Ectodermal cell (in vitro differentiated cells): ENCODE results near the gene SIVA1.

ENCODE experiments used
- H3K27ac ChIP-seq: 2 replicates; pipeline ENCODE4 v1.7.0; 2013; ENCODE audit warnings: mild to moderate bottlenecking, low read depth, low read length; ENCODE audit not compliant: insufficient read depth, poor library complexity, severe bottlenecking
- H3K27me3 ChIP-seq: 2 replicates; pipeline ENCODE4 v1.7.0; 2013; ENCODE audit warnings: mild to moderate bottlenecking, low read length; ENCODE audit not compliant: insufficient read depth, control insufficient read depth, poor library complexity, severe bottlenecking
- H3K36me3 ChIP-seq: one replicate; pipeline ENCODE4 v1.7.0; 2013; ENCODE audit warnings: low read length; ENCODE audit not compliant: control insufficient read depth, insufficient read depth
- H3K4me1 ChIP-seq: one replicate; pipeline ENCODE4 v1.7.0; 2013; ENCODE audit warnings: low read length; ENCODE audit not compliant: control insufficient read depth, insufficient read depth
- H3K4me3 ChIP-seq: 2 replicates; pipeline ENCODE4 v1.7.0; 2013; ENCODE audit warnings: low read depth, low read length, control low read depth; ENCODE audit not compliant: insufficient read depth
- H3K9me3 ChIP-seq: 2 replicates; pipeline ENCODE4 v1.7.0; 2013; ENCODE audit warnings: mild to moderate bottlenecking, low read length, moderate library complexity; ENCODE audit not compliant: control insufficient read depth
- WGBS, 2 experiments: methylation state at CpG; one replicate each; pipeline ENCODE4 v1.1.7; 2013; ENCODE audit warnings: missing lambda C conversion rate in 2 of 2; 5-methylcytosine and 5-hydroxymethylcytosine counted together

The SIVA1 gene

DNA sequence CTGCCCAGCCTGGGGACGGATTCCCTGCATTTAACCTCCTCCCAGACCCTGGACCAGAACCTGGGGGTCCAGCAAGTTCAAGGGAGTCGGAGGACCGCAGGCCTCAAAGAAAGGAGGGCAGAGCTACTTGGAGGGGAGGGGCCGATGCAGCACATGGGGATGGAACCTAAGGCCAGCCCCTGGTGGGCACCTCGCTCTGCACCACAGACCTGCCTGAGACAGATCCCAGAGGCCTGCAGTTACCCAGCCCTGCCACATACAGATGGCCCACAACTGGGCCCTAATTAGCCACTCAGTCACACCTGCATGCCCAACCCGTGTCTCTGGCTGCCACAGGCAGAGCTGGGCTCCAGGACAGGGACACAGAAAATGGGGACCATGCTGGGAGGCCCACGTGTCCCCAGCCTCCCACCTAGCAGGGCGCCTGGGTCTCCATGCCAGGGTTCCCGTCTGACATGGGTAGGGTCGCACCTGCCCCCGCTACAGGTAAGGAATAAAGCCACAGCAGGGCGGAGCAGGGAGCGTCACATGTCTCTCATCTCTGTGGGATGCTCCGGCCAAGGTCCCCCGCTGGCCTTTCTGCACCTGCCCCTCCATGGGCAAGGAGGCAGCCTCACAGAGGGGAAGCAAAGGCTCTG lies 25.9 kb downstream of the SIVA1 start:
- Histone ChIP-seq H3K27me3 (no peaks in the 10 kb centered on the region), H3K36me3 (peaks cover 6% of the 10 kb centered on the region), H3K4me3 (no peak overlapping the region), H3K9me3 (no peaks in the 10 kb centered on the region), H3K27ac (no peak overlapping the region), H3K4me1 (peaks cover 21% of the 10 kb centered on the region)
- WGBS, 2 experiments = 89 to 90% methylated on average over 15 of the region's 15 CpGs

DNA sequence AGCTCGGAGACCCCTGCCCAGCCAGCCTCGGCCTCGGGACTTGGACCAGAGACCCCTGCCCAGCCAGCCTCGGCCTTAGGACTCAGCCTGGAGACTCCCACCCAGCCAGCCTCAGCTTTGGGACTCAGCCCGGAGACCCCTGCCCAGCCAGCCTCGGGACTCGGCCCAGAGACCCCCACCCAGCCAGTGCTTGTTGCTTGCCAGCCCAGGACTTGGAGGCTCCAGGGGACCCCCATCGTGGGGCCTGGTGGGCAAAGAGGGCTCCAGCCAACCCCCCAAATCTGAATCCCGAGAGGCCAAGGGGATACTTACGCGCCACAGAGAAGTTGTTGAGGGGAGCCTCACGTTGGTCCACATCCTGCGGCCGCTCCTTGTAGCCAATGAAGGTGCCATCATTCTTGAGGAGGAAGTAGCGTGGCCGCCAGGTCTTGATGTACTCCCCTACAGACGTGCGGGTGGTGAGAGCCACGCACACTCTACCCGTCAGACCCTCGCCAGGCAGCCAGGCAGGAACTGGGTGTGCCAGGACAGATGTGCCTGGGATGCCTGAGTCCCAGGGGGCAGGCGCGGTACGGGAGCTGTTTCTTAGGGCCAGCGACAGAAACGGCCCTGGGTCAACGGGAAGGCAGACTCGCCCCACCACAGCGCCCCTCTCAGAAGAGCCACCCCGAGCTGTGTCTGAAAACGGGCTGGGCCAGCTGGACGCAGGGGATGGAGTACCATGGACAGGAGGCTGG lies 27.0 kb downstream of the SIVA1 start:
- Histone ChIP-seq H3K4me1 (peaks cover 21% of the 10 kb centered on the region), H3K27ac (no peak overlapping the region), H3K27me3 (no peaks in the 10 kb centered on the region), H3K9me3 (no peaks in the 10 kb centered on the region), H3K4me3 (no peak overlapping the region), H3K36me3 (peaks cover 6% of the 10 kb centered on the region)
- WGBS, 2 experiments = 95 to 96% methylated on average over 32 of the region's 32 CpGs

DNA sequence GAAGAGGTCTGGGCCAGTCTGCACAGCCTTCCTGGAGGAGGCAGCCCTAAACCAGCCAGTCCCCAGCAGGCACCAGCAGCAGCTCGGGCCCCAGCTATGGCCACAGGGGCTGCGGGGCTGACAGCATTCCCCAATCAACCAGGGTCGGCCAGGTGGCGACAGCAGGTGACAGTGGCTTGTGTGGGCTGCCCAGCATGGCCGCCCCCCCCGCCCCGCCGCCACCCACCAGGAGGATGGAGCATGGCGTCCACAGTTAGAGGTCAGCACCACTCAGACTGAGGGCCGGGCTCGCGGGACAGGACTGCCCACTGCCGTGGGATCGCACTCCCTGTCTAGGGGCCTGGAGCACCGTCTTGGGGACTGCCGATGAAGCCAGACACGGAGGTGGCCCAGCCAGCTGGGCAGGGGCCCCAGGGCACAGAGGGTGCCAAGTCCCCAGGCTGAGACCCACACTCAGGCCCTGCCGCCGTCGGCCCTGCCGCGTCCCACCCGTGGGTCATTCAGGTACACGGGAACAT lies 27.6 kb downstream of the SIVA1 start:
- 93 to 94% methylated on average over 24 of the region's 24 CpGs for WGBS, 2 experiments
- Histone ChIP-seq H3K4me3 (no peak overlapping the region), H3K36me3 (peaks cover 6% of the 10 kb centered on the region), H3K27ac (no peak overlapping the region), H3K4me1 (peaks cover 21% of the 10 kb centered on the region), H3K9me3 (no peaks in the 10 kb centered on the region), H3K27me3 (no peaks in the 10 kb centered on the region)

DNA sequence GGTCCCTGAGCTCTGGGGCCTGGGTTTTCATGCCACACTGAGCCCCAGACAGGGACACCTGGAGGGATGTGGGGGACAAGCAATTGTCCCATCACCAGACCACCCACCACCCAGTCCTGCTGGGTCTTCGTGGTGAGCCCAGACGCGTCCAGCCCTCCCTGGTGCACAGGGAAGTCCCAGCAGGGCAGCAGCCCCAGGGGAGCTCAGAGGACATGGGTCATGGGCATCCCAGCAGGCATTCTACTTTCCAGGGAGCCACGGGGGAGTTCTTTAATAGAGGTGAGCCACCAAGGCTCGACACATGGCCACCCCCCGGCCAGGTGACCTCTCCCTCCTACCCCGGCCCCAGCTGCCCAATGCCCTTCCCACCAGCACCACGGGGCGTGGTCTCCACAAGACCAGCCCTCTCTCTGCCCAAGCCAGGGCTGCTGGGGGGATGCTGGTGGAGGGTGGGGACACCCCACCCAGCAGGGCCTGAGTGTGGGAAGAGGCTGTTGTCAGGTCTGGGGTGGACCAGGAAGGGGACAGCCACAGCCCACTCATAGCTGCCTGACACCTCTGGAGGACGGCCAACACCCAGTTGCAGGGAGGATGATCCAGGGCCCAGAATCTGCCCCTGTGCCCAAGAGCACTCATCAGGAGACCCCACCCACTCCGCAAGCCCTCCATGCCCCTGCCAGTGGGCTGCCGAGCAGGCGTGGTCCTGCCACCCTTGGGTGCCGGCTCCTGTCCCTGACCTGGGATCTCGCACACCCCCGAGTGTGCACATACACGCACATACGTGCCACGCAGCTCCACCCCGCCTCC lies 28.5 kb downstream of the SIVA1 start:
- Histone ChIP-seq H3K9me3 (no peaks in the 10 kb centered on the region), H3K4me1 (peaks cover 21% of the 10 kb centered on the region), H3K27me3 (no peaks in the 10 kb centered on the region), H3K36me3 (peaks cover 2% of the 10 kb centered on the region), H3K27ac (no peak overlapping the region), H3K4me3 (no peak overlapping the region)
- 93 to 95% methylated on average over 20 of the region's 20 CpGs for WGBS, 2 experiments

DNA sequence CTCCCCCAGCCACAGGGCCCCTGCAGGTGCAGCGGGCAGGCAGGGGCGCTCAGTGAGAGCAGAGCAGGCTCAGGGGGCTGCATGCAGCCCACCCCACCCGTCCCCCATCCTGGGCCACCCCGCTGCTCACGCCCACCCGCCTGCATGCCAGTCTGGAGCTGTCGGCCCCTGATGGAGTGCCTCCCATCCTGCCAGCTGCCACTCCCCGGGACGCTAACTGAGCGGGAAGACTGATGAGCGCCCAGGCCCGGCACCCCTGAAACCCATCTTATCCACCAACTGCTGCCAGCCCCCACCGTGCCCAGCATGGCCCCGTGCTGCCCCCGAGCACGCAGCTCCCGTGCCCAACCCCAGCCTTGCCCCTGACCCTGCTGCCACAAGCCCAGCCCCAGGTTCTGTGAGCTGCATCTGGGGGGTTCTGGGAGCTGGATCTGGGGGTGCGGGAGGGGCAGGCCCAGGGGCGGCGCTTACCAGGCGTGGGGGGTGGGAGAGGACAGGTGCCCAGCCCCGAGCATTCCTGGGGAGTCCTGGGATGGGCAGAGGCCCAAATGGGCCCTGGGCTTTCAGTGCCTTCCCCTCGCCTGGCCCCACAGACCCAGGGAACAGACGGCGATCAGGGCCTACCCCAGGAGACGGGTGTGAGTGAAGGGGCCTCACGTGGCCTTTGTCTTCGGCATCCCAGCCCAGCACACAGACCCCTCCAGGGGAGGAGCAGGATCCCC lies 29.3 kb downstream of the SIVA1 start:
- H3K36me3 ChIP-seq = no peaks in the 10 kb centered on the region
- no peaks in the 10 kb centered on the region for H3K27me3 ChIP-seq
- 94 to 95% methylated on average over 28 of the region's 28 CpGs for WGBS, 2 experiments
- H3K4me1 ChIP-seq = peaks cover 16% of the 10 kb centered on the region
- H3K27ac ChIP-seq = no peak overlapping the region
- H3K9me3 ChIP-seq = no peaks in the 10 kb centered on the region
- no peak overlapping the region for H3K4me3 ChIP-seq

DNA sequence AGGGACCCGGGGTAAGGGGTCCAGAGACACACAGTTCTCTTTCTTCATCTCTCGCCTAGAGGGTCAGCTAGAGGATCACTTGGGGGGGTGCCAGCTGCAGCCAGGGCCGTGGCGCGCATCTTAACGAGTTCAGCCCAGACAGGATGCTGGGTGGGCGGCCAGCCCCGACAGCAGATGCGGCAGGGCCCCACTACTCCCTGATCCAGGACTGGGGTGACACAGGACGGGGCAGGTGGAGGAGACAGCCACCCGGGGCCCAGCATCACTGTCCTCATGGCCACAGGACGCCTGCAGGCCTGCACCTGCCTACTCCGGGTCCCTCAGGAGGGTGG lies 29.8 kb downstream of the SIVA1 start:
- Histone ChIP-seq H3K36me3 (no peaks in the 10 kb centered on the region), H3K27ac (no peak overlapping the region), H3K4me3 (no peak overlapping the region), H3K4me1 (peaks cover 10% of the 10 kb centered on the region), H3K9me3 (no peaks in the 10 kb centered on the region), H3K27me3 (no peaks in the 10 kb centered on the region)
- WGBS, 2 experiments = 93 to 94% methylated on average over 13 of the region's 13 CpGs

DNA sequence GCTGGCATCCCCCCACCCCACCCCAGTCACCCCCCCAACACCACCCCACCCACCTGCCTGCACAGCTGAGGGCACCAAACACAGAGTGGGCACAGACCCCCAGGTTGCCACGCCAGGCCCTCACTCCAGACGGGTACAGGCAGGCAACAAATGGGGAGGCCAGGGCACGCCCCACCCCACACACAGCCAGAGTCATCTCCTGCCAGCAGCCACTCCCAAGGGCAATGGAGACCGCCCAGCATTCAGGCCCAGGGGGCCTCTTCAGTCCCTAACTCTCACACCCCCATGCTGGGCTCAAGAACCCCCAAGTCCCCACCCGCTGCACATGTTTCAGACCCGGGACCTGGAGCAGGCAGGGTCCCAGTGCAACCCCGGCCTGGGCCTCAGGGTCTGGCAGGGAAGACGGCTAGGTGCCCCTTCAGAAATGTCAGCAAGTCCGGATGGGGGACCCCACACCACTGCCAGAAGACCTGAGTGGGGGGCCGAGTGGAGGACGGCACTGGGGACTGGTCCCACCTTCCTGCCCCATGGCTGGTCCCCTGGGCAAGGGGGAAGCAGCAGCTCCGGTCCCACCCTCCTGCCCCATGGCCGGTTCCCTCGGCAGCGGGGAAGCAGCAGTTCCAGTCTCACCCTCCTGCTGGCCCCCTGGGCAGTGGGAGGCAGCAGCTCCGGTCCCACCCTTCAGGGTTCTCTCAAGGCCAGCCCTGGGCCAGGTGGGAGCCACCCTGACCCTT lies 30.7 kb downstream of the SIVA1 start:
- H3K27me3 ChIP-seq = no peaks in the 10 kb centered on the region
- no peaks in the 10 kb centered on the region for H3K36me3 ChIP-seq
- H3K9me3 ChIP-seq = no peaks in the 10 kb centered on the region
- H3K4me3 ChIP-seq = no peak overlapping the region
- peaks cover 2% of the 10 kb centered on the region for H3K4me1 ChIP-seq
- WGBS, 2 experiments = 94% methylated on average over 16 of the region's 16 CpGs
- H3K27ac ChIP-seq = no peak overlapping the region

DNA sequence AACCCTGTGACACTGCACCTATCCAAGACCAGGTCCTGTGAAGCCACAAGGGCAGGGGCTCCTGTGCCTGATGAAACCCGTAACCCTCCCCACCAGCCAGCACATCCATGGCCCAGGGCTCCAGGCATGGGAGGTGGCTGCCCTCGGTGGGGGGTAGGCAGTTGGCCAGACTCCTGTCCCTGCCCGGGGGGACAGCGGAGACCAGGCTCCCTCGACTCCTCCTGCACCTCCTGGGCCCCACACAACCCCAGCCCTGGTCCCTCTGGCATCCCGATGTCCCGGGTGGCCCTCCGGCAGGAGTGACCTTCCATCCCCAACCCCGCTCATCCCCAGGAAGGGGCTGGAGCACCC lies 31.2 kb downstream of the SIVA1 start:
- H3K27ac ChIP-seq = no peak overlapping the region
- H3K36me3 ChIP-seq = no peaks in the 10 kb centered on the region
- H3K27me3 ChIP-seq = no peaks in the 10 kb centered on the region
- no peak overlapping the region for H3K4me3 ChIP-seq
- H3K4me1 ChIP-seq = no peaks in the 10 kb centered on the region
- no peaks in the 10 kb centered on the region for H3K9me3 ChIP-seq
- WGBS, 2 experiments = 92 to 96% methylated on average over 9 of the region's 9 CpGs

DNA sequence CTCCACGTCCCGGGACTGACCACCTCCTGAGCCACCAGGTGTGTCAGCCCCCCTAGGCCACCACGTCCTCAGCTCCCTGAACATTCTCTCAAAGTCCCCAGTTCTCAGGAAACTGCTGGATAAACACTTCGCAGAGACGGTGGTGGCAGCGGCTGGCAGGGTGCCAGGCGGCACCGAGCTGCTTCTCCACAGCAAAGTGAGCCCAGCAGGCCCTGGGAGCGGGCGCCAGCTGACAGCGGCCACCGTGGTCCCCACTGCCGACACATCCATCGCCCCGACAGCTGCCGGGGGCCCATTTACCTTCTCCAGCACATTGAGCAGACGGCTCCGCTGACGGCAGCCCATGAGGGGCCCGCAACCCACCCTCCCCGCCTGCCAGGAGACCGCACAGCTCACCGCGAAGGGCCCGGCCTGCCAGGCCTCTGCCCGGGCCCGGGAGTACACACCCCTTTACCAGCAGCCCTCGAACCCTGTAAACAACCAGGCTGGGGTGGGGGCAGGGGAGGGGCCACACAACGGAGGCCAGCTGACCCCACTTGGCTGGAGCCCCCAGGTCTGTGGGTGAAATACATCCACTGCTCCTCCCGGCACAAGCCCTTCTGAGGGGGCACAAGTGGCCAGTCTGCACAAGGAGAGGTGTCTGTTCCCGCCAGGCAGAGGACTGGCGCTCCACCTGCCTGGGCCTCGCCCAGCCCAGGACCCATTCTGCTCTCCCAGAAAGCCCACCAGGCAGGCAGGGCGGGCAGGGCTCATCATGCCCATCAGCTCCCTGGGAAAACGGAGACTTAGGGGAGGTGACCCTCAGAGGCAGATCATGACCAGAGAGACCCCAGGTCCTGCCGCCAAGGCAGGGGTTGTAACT lies 32.1 kb downstream of the SIVA1 start:
- WGBS, 2 experiments = 94% methylated on average over 36 of the region's 36 CpGs
- no peaks in the 10 kb centered on the region for H3K9me3 ChIP-seq
- no peaks in the 10 kb centered on the region for H3K27me3 ChIP-seq
- H3K27ac ChIP-seq = no peak overlapping the region
- no peak overlapping the region for H3K4me3 ChIP-seq
- no peaks in the 10 kb centered on the region for H3K4me1 ChIP-seq
- H3K36me3 ChIP-seq = no peaks in the 10 kb centered on the region
